GM21381 (cell line): Measurements from ENCODE around the gene LUC7L3.
"Not testable (repeated sequence)": the region's sequence is repeated elsewhere in the genome, so short reads cannot be mapped to it uniquely, and the experiment has no call there.

Source experiments
- ATAC-seq: cut with Tn5 transposase; IDR thresholded peaks from one replicate; pipeline ENCODE4 v1.9.1; 2021; ENCODE audit warnings: mild to moderate bottlenecking, moderate library complexity; ENCODE audit not compliant: unreplicated experiment

Gene LUC7L3

GRCh38 chr17:50708050-50709000 is 11.1 kb upstream of the LUC7L3 start:
- ATAC-seq, result no peak

DNA sequence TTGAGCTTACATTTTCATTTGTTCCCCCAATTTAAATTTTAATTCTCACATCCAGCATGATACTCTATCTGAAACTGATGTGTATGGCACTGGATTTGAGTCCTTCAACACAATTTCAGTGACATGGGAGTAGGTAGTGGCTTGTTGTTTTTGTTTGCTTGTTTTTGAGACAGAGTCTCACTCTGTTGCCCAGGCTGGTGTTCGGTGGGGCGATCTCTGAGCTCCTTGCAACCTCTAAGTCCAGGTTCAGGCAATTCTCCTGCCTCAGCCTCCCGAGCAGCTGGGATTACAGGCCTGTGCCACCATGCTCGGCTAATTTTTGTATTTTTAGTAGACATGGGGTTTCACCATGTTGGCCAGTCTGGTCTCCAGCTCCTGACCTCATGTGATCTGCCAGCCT is 10.3 kb upstream of the LUC7L3 start:
- ATAC-seq, result not testable (repeated sequence)

GRCh38 chr17:50710025-50710424 is 9.4 kb upstream of the LUC7L3 start:
- no peak for ATAC-seq

GRCh38 chr17:50710650-50711049 is 8.8 kb upstream of the LUC7L3 start:
- ATAC-seq, result no peak

GRCh38 chr17:50712641-50713040 is 6.8 kb upstream of the LUC7L3 start:
- no peak for ATAC-seq

DNA sequence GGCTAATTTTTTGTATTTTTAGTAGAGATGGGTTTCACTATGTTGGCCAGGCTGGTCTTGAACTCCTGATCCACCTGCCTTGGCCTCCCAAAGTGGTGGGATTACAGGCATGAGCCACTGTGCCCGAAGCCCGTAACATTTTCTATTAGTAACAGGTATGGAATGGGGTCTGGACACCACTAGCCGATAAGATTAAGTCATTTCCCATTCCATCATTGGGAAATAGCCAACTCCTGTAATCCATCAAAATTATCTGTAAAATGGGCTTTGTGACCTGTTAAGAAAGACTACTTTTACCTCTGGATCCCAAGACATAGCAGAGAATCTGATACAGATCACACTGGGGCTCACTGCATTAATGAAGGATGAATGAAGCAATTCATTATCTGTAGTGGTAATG is 3.9 kb upstream of the LUC7L3 start:
- ATAC-seq, result no peak

GRCh38 chr17:50719924-50720794 is 756 bp downstream of the LUC7L3 start:
- ATAC-seq, result no peak

- no peak for ATAC-seq
These were observed 2.0 kb downstream of the LUC7L3 start for GRCh38 chr17:50721194-50722010.

DNA sequence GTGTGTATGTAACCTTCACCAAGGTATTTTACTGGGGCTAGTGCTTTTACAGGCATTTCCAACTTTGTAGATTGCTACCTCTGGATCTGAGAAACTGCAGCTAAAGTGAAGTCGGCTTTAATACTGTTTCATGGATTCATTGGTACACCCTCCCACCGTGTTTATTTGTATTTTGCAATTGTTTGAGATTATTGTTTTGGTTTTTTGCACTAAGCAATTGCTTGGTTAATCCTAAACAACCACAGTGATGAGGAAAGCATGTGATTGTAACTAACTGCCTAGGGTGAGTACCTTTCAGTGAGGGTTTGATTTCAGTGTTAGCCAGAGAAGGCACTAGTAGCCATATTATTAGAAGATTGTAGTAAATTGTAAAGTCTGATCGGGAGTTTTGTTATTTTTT is 3.3 kb downstream of the LUC7L3 start:
- ATAC-seq, result no peak

- not testable (repeated sequence) for ATAC-seq
These were observed 5.2 kb downstream of the LUC7L3 start for GRCh38 chr17:50724622-50725021.

GRCh38 chr17:50725769-50726655 is 6.6 kb downstream of the LUC7L3 start:
- no peak for ATAC-seq

- ATAC-seq, result no peak
These were observed 8.7 kb downstream of the LUC7L3 start for GRCh38 chr17:50728112-50728429.

DNA sequence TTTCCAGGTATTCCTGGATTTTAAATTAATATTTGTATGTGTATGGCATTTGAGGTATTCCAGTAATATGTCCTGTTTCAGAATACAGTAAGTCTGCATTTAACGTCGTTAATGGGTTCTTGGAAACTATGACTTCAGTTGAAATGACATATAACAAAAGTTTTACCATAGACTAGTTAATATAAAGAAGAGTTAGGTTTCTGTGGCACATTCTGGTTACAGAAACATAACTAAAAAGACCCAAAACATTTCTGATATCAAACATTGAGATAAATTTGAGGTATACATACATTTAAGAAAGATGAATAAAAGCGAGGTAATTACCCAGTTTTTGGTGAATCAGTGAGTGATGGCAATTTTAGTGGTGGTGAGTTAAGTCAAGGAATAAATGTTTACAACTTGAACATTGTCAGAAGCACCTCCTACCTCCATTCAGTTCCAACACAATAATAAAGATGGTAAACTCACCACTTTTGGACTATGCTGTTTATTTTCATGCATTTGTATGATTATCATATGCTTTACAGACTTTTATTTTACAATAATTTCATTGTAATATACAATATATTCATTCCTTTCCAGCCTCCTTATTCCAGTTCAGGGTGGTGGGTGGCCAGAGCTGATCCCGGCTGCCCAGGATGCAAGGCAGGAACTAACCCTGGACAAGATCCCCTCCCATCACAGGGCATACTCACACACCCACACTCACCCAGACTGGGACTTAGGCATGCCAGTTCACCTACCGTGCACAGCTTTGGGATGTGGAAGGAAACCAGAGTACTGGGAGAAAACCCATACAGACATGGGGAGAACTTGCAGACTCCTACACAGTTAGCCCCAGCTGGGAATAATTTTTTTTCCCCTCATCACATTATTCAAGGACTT is 9.7 kb downstream of the LUC7L3 start:
- no peak for ATAC-seq

GRCh38 chr17:50731575-50732460 is 12.4 kb downstream of the LUC7L3 start:
- ATAC-seq, result no peak

- ATAC-seq, result no peak
These were observed 15.9 kb downstream of the LUC7L3 start for GRCh38 chr17:50735287-50735686.

GRCh38 chr17:50737118-50737698 is 17.8 kb downstream of the LUC7L3 start:
- no peak for ATAC-seq

GRCh38 chr17:50739098-50739497 is 19.7 kb downstream of the LUC7L3 start:
- no peak for ATAC-seq

- ATAC-seq, result no peak
These were observed 26.2 kb downstream of the LUC7L3 start for GRCh38 chr17:50745631-50746030.
